GM18502 (cell line): ENCODE data around the gene SSU72.
"Not testable (repeated sequence)": the region's sequence is repeated elsewhere in the genome, so short reads cannot be mapped to it uniquely, and the experiment has no call there.

ENCODE experiments used
- ATAC-seq: cut with Tn5 transposase; IDR thresholded peaks from one replicate; pipeline ENCODE4 v1.9.1; 2021; ENCODE audit warnings: mild to moderate bottlenecking; ENCODE audit not compliant: unreplicated experiment, poor library complexity

SSU72 gene

GRCh38 chr1:1597275-1597930 lies 22.7 kb upstream of the SSU72 start:
- ATAC-seq, result no peak

- ATAC-seq, result no peak
Observed at GRCh38 chr1:1596493-1597274, 22.0 kb upstream of the SSU72 start.

DNA sequence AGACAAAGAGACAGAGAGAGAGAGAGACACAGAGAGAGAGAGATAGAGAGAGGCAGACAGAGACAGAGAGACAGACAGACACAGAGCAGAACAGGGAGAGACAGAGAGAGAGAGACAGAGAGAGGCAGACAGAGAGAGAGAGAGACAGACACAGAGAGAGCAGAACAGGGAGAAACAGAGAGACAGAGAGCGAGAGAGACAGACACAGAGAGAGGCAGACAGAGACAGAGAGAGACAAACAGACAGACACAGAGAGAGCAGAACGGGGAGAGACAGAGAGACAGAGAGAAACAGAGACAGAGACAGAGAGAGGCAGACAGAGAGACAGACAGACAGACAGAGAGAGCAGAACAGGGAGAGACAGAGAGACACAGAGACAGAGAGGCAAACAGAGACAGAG lies 20.7 kb upstream of the SSU72 start:
- not testable (repeated sequence) for ATAC-seq

DNA sequence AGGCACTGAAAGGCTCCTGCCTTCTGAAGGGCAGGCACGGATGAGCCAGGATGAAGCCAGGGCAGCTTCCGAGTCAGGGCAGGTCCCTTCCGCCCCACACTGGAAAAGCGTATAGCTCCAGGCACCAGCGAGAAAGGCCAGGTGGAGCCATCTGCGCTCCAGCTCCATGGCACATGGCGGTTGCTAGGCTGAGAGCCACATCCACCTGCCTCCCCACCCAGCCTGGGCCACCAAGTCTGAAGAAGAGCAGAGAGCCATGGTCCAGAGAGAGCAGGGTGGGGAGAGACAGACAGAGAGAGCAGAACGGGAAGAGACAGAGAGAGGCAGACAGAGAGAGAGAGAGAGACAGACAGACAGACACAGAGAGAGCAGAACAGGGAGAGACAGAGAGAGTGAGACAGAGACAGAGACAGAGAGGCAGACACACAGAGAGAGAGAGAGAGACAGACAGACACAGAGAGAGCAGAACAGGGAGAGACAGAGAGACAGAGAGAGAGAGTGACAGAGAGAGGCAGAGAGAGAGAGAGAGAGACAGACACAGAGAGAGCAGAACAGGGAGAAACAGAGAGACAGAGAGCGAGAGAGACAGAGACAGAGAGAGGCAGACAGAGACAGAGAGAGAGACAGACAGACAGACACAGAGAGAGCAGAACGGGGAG lies 20.1 kb upstream of the SSU72 start:
- ATAC-seq, result no peak

GRCh38 chr1:1593834-1594601 lies 19.4 kb upstream of the SSU72 start:
- no peak for ATAC-seq

- no peak for ATAC-seq
Observed at GRCh38 chr1:1591452-1591851, 16.8 kb upstream of the SSU72 start.

GRCh38 chr1:1583347-1584010 lies 8.8 kb upstream of the SSU72 start:
- ATAC-seq, result no peak

DNA sequence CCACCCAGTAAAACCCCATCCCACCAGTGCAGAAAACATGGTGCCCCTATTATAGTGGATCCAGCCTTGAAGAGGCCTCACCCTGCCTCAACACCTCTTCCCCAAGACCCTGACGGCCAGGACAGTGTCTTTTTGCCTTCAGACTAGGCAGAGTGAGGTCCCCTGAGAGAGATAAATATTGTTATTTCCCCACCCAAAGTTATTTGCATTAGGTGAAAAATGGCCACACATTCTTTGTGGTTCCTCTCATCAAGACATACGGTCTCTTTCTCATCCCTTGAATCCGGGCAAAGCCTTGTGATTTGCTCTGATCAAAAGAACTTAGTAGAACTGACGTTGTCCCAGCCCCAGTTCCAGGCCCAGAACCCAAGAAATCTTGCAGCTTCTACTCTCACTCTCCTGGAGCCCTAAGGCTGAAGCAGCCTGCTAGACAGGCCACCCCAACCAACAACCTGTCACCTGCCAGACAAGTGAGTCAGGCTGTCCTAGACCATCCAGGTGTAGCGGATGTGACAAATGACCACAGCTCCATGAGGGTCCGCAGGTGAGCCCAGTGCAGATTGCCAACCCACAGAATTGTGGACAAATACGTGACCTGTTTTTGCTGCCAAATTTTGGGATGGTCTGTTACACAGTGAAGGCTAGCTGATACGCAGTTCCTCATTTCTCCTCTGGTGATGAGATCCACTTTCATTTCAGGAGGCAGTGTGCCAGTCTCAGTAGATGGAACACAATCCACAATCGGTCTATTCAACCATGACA lies 8.1 kb upstream of the SSU72 start:
- no peak for ATAC-seq

DNA sequence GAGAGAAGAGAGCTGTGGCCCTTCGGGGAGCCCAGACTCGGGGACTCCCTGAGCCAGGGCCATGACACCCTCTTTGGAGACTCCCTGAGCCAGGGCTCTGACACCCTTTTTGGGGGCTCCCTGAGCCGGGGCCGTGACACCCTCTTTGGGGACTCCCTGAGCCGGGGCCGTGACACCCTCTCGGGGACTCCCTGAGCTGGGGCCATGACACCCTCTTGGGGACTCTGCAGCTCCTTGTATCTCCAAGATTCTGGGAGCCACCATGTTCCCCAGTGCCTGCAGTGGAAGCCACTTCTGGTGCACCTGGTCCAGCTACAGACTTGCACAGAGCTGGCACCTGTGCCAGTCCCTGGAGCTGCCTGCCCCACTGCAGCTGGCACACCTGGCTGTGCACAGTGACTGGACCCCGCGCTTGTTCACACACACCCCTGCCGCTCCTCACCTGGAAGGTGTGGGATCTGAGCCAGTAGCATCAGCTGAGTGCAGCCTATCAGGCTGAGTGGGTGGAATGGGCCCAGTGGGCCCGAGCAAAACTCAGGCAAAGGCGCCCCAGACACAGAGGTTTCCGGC lies 3.8 kb upstream of the SSU72 start:
- no peak for ATAC-seq

DNA sequence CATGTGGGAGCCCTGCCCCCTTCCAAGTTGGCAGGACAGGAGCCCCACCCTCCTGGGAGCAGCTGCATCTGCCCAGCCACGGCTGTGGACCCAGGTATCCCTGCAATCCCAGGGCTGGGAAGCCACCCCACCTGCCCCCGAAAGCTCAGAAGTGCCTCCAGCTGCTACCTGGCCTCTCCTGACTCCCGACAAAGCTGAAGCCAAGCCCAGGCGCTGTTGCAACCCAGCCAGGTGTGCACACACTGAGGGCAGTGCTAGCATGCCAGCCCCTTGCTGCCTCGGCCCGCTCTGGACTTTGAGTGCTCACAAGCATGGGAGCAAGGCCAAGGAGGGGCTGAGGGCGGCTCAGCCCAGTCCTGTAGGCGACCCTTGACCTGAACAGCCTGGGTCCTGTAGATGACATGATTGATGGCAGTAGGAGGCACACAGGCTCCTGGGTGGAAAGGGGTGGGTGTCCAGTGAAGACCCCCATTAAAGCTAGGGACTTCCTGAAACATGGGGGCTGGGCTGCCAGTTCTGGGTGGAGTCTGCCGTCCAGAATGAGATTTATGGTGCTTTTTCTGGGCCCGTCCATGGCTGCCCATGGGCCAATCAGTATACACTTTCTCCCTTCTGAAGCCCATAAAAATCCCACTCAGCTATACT lies 2.8 kb upstream of the SSU72 start:
- no peak for ATAC-seq

GRCh38 chr1:1573843-1574720 lies 581 bp downstream of the SSU72 start:
- peak; percentile 65 for ATAC-seq

- no peak for ATAC-seq
Observed at GRCh38 chr1:1569341-1569740, 5.3 kb downstream of the SSU72 start.

DNA sequence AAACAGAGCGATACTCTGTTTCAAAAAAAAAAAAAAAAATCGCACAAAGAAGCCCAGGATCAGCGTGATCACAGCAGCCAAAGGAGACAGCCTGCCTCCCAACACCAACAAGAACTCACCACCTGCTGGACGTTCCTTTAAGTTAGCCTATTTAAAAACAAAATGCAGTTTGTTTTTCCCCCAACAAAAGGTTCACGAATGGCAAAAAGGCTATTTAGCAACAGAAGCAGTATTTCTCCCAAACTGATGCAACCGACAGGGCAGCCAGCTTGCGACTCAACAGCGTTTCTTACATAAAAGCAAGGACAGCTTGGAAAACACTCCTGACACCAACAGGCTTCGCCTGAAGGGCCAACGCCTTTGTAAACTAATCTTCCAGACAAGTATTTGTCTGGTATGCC lies 6.8 kb downstream of the SSU72 start:
- no peak for ATAC-seq

DNA sequence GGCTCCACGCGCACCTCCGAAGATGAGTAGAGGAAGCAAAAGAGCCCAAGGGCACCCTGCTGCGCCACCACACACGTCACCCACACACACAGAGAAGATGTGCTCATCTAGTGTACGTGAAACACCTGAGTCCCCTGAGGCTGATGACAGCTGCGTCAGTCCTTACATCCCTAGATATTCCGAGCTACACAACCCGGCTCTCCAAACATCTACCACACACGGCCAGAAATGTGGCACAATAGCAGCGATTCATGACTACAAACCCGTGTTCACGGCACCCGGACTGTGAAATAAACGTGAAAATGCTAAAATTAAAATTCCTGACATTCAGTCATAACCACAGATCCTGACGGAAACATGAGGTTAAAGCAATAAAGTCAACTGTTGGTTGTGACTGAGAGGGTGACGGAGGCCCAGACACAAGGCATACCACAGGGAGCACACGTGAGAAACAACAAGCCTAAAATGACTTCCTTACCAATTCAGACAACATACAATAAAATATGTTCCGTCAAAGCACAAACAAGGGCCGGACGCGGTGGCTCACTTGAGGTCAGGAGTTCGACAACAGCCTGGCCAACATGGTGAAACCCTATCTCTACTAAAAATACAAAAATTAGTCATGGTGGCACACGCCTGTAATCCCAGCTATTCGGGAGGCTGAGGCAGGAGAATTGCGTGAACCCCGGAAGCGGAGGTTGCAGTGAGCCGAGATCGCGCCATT lies 7.3 kb downstream of the SSU72 start:
- no peak for ATAC-seq

DNA sequence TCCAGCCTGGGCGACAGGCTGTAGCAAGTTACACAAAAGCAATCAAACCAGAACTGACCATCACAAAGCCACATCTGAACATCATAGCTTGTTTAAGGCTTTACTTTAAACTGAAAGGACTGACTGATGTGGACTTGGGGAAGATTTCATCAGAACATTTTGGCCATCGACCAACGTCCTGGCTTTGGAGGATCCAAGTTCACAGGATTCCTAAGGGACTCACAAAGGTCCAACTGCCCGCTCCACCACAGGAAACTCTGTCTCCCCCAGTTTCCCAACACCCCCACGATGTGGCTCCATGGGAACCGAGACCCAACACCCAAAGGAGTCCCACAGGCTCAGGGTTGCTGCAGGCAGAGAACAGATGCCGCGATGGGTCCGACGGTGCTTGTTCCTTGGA lies 9.3 kb downstream of the SSU72 start:
- ATAC-seq, result no peak

DNA sequence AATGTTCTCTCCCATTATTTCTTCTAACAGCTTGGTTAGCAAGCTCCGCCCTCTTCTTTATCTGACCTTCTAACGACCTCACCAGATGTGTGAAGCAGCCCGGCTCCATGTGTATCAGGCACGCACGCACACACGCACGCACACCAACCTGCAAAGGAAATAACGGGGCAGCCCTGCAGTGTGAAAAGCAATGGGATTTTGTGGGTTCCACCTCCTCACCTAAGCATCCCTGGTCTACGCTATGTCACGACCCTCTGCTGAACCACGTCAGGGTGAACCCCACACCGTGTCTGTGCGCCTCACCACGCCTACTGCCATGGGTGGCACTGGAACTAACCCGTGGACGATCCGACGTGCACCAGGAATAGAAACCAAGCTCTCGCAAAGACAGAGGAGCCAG lies 10.4 kb downstream of the SSU72 start:
- ATAC-seq, result no peak

- ATAC-seq, result no peak
Observed at GRCh38 chr1:1563688-1564087, 11.0 kb downstream of the SSU72 start.
